PC-9 (cell line): ENCODE measurements around the gene BANP.

Experiments
- EZH2 ChIP-seq: fragments of 200-600 bp; sonication (generic); IDR thresholded peaks from 2 replicates; pipeline ENCODE4 v1.8.0; 2017; ENCODE audit warnings: antibody characterized with exemption, low read depth
- TF ChIP-seq, protein P1 (sequence below): fragments of 200-600 bp; sonication (generic); conservative IDR thresholded peaks from 2 replicates; pipeline ENCODE4 v1.6.1; 2017; ENCODE audit warnings: mixed run types, antibody characterized with exemption, mild to moderate bottlenecking, moderate library complexity

DNA sequence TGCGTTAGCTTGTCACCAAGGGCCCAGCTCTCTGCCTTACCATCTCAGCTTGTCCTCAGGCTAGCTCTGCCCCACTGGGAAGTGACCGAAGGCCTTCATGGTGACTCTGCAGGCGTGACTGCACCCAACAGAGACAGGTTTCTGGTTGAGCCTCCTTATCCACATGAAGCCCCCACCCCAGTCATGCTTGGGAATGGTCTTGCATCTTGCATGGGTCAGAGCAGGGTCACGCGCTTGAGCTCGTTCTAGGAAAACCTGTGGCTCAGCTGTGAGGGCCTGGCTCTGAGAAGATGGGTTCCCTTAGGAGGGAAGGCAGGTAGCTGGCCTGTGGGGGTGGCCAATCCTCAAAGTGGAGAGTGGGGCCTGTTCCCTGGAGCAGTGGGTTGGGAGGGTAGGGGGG is 122.8 kb downstream of the BANP start:
- TF ChIP-seq, protein P1, sequence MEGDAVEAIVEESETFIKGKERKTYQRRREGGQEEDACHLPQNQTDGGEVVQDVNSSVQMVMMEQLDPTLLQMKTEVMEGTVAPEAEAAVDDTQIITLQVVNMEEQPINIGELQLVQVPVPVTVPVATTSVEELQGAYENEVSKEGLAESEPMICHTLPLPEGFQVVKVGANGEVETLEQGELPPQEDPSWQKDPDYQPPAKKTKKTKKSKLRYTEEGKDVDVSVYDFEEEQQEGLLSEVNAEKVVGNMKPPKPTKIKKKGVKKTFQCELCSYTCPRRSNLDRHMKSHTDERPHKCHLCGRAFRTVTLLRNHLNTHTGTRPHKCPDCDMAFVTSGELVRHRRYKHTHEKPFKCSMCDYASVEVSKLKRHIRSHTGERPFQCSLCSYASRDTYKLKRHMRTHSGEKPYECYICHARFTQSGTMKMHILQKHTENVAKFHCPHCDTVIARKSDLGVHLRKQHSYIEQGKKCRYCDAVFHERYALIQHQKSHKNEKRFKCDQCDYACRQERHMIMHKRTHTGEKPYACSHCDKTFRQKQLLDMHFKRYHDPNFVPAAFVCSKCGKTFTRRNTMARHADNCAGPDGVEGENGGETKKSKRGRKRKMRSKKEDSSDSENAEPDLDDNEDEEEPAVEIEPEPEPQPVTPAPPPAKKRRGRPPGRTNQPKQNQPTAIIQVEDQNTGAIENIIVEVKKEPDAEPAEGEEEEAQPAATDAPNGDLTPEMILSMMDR, result no peak
- TF ChIP-seq EZH2, result no peak
